ENCODE measurements around the gene OPA3.
A peak's percentile ranks its signal among the peaks of the same experiment; 100 is the strongest.

The OPA3 gene

GRCh38 chr19:45526143-45526542 is 58.5 kb downstream of the OPA3 start:
- H3F3A ChIP-seq (ENCODE audit: insufficient read depth, low read length), result no peaks in the 10 kb centered on the region
- no peak for TF ChIP-seq EZH2 (IDR thresholded peaks at IDR 0.05; ENCODE audit: borderline replicate concordance, low read length)
- no peak for TF ChIP-seq CTCF (IDR thresholded peaks at IDR 0.05; ENCODE audit: low read length)
- H3K4me1 ChIP-seq (ENCODE audit: insufficient read depth, low read length, severe bottlenecking), result no peaks in the 10 kb centered on the region
- H3K4me3 ChIP-seq (ENCODE audit: low read depth, low read length, poor library complexity, severe bottlenecking), result no peak overlapping the region
- H3K27ac ChIP-seq (ENCODE audit: low read depth, low read length, poor library complexity, severe bottlenecking), result no peak overlapping the region
- H3K4me2 ChIP-seq (ENCODE audit: low read length), result no peak overlapping the region
- no peak overlapping the region for H2AFZ ChIP-seq (ENCODE audit: low read length)
- H3K9ac ChIP-seq (ENCODE audit: low read length), result no peak overlapping the region
- no peaks in the 10 kb centered on the region for H3K9me2 ChIP-seq (ENCODE audit: low read depth, low read length)
- H3K27me3 ChIP-seq (ENCODE audit: insufficient read depth, low read length), result no peaks in the 10 kb centered on the region
- H3K79me2 ChIP-seq (ENCODE audit: insufficient read depth, low read length), result no peaks in the 10 kb centered on the region
- no peaks in the 10 kb centered on the region for H4K20me1 ChIP-seq (ENCODE audit: insufficient read depth, low read length)
- H3K9me3 ChIP-seq (ENCODE audit: low read length), result no peaks in the 10 kb centered on the region
- H3K36me3 ChIP-seq (ENCODE audit: insufficient read depth, low read length), result peaks cover 56% of the 10 kb centered on the region

DNA sequence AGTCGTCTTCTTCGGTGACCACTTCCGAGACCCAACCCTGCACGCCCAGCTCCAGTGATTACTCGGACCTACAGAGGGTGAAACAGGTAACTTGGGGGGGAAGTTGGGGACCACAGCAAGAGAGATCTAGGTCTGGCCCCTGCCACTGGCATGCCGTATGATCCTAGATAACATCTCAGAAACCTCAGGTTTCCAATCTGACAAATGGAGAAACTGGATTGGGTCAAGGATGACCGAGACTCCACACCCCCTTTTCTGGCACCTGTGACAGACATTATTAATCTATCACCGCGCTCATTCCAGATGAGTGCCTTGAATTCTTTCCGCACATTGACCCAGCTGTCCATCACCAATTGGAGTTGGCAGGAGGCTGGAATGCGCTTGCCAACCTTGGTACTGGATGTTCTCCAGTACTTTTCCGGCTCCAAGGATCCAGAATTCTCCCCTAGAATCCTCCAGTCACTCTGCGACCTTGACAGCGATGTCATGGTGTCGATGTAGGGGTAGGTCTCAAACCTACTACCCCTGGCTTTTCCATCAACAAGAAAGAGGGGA is 60.0 kb downstream of the OPA3 start:
- Histone ChIP-seq H3K9me3 (ENCODE audit: low read length) (no peaks in the 10 kb centered on the region), H3K9ac (ENCODE audit: low read length) (no peak overlapping the region), H3K4me1 (ENCODE audit: insufficient read depth, low read length, severe bottlenecking) (no peaks in the 10 kb centered on the region), H3K4me2 (ENCODE audit: low read length) (no peak overlapping the region), H3K36me3 (ENCODE audit: insufficient read depth, low read length) (peaks cover 60% of the 10 kb centered on the region), H3K9me2 (ENCODE audit: low read depth, low read length) (no peaks in the 10 kb centered on the region), H2AFZ (ENCODE audit: low read length) (no peak overlapping the region), H3K27ac (ENCODE audit: low read depth, low read length, poor library complexity, severe bottlenecking) (no peak overlapping the region), H4K20me1 (ENCODE audit: insufficient read depth, low read length) (no peaks in the 10 kb centered on the region), H3K27me3 (ENCODE audit: insufficient read depth, low read length) (no peaks in the 10 kb centered on the region), H3K79me2 (ENCODE audit: insufficient read depth, low read length) (no peaks in the 10 kb centered on the region), H3K4me3 (ENCODE audit: low read depth, low read length, poor library complexity, severe bottlenecking) (no peak overlapping the region), H3F3A (ENCODE audit: insufficient read depth, low read length) (no peaks in the 10 kb centered on the region)
- TF ChIP-seq EZH2 (IDR thresholded peaks at IDR 0.05; ENCODE audit: borderline replicate concordance, low read length) (no peak), CTCF (IDR thresholded peaks at IDR 0.05; ENCODE audit: low read length) (no peak)

DNA sequence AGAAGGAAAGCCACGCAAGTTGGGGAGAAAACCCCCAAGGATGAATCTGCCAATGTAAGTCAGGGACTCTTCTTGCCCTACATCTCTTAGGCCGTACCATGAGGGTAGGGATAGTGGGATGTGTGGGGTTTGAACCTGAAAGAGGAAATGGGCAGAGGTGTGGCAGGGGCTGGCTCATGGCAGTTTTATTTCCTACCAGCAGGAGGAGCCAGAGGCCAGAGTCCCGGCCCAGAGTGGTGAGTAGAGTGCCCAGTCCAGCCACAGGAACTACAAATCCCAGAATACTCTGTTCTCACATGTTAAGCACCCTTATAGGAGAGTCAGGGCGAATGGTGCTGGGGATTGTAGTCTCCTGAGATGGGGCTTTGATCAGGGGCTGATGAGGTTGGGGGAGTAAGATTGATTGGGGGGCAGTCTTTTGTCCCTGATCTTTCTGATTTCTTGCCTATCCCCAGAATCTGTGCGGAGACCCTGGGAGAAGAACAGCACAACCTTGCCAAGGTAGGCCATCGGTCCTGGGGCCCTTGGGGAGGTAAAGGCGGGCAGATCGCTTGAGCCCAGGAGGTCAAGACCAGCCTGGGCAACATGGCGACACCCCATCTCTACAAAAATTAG is 60.9 kb downstream of the OPA3 start:
- Histone ChIP-seq H4K20me1 (ENCODE audit: insufficient read depth, low read length) (no peaks in the 10 kb centered on the region), H3K27ac (ENCODE audit: low read depth, low read length, poor library complexity, severe bottlenecking) (no peak overlapping the region), H3K9me2 (ENCODE audit: low read depth, low read length) (no peaks in the 10 kb centered on the region), H3K27me3 (ENCODE audit: insufficient read depth, low read length) (no peaks in the 10 kb centered on the region), H3K9me3 (ENCODE audit: low read length) (no peaks in the 10 kb centered on the region), H3K36me3 (ENCODE audit: insufficient read depth, low read length) (peaks cover 57% of the 10 kb centered on the region), H3F3A (ENCODE audit: insufficient read depth, low read length) (no peaks in the 10 kb centered on the region), H2AFZ (ENCODE audit: low read length) (no peak overlapping the region), H3K4me3 (ENCODE audit: low read depth, low read length, poor library complexity, severe bottlenecking) (no peak overlapping the region), H3K9ac (ENCODE audit: low read length) (no peak overlapping the region), H3K4me2 (ENCODE audit: low read length) (no peak overlapping the region), H3K4me1 (ENCODE audit: insufficient read depth, low read length, severe bottlenecking) (no peaks in the 10 kb centered on the region), H3K79me2 (ENCODE audit: insufficient read depth, low read length) (no peaks in the 10 kb centered on the region)
- TF ChIP-seq EZH2 (IDR thresholded peaks at IDR 0.05; ENCODE audit: borderline replicate concordance, low read length) (no peak), CTCF (IDR thresholded peaks at IDR 0.05; ENCODE audit: low read length) (peak; percentile 94)

Measured in OCI-LY1 (cell line).